Neutrophil (primary cell): ENCODE results near the gene APOO.

Experiments used
- H3K27ac ChIP-seq: fragments of 200-600 bp; sonication (generic); 2 replicates; pipeline ENCODE4 v1.5.1; 2016; ENCODE audit warnings: mild to moderate bottlenecking, moderate library complexity
- H3K27me3 ChIP-seq: fragments of 200-600 bp; sonication (generic); 2 replicates; pipeline ENCODE4 v1.6.0; 2016; ENCODE audit warnings: mild to moderate bottlenecking
- H3K36me3 ChIP-seq: fragments of 200-600 bp; sonication (generic); 2 replicates; pipeline ENCODE4 v1.5.1; 2017
- H3K4me1 ChIP-seq, 2 experiments: fragments of 200-600 bp in 1 of 2; sonication (generic) in 1 of 2; 1 replicate in 1 of 2; 2 replicates in 1 of 2; pipeline versions ENCODE4 v1.5.1 to v1.6.1; 2013 to 2016; ENCODE audit warnings: low read depth in 1 of 2, low read length in 1 of 2, mild to moderate bottlenecking in 1 of 2, moderate library complexity in 1 of 2; ENCODE audit not compliant: control insufficient read depth in 1 of 2, insufficient read depth in 1 of 2
- H3K4me3 ChIP-seq, 2 experiments: fragments of 200-600 bp in 1 of 2; sonication (generic) in 1 of 2; 1 replicate in 1 of 2; 2 replicates in 1 of 2; pipeline ENCODE4 v1.5.1; 2013 to 2016; ENCODE audit warnings: low read depth in 1 of 2, low read length in 1 of 2, mild to moderate bottlenecking in 1 of 2, moderate library complexity in 1 of 2
- H3K9me3 ChIP-seq: fragments of 200-600 bp; sonication (generic); 2 replicates; pipeline ENCODE4 v1.5.1; 2016
- CTCF ChIP-seq: fragments of 200-600 bp; sonication (generic); IDR thresholded peaks from 2 replicates; pipeline ENCODE4 v1.5.1; 2016; ENCODE audit warnings: antibody characterized with exemption

The APOO gene

DNA sequence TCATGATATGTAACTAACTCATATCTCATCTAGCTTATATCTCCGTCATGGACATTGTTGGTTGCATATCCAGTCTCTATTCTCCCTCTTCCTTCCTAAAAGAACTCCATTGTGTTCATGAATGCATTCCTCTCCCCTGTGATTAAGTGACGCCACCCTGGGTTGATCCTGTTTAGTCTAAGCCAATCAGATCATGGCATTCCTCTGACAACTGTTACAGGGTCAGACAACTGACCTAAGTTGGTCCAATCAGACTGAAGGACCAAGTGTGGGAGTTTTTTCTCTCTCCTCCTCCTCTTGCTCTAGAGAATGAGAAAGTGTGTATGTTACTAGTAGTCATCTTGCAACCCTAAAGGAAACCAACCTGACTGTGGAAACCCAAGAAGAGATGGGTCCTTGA lies 3.6 kb downstream of the APOO start:
- no peak for TF ChIP-seq CTCF
- Histone ChIP-seq H3K27ac (no peak overlapping the region), H3K9me3 (no peaks in the 10 kb centered on the region), H3K4me3 (no peak overlapping the region), H3K36me3 (no peaks in the 10 kb centered on the region), H3K4me1 (peaks cover 41 to 42% of the 10 kb centered on the region in 2 experiments), H3K27me3 (no peaks in the 10 kb centered on the region)

DNA sequence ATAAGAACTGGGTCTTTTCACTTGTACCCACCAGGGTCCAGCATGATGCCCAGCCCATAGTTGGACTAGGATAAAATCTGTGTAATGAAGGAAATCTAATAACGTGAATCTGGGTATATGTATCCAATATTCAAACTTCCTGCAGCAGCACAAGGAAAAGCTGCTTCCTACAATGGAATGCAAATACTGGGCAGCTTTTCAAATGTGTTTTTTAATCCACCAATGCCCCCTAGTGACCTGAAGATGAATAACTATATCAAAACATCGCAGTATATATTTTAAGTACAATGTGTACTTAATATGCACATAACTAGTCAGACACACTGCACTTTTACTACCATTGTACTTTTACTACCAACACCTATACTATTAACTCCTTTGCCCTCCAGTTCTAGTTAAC lies 5.3 kb downstream of the APOO start:
- no peaks in the 10 kb centered on the region for H3K9me3 ChIP-seq
- peak overlapping the region; percentile 96 for H3K27ac ChIP-seq
- no peaks in the 10 kb centered on the region for H3K36me3 ChIP-seq
- H3K4me1 ChIP-seq, result peaks cover 33 to 34% of the 10 kb centered on the region in 2 experiments
- peak; percentile 58 for TF ChIP-seq CTCF
- no peak overlapping the region for H3K4me3 ChIP-seq
- H3K27me3 ChIP-seq, result no peaks in the 10 kb centered on the region

GRCh38 chrX:23901805-23902204 lies 5.9 kb downstream of the APOO start:
- Histone ChIP-seq H3K27ac (peak overlapping the region; percentile 96), H3K9me3 (no peaks in the 10 kb centered on the region), H3K27me3 (no peaks in the 10 kb centered on the region), H3K4me1 (peaks cover 28 to 29% of the 10 kb centered on the region in 2 experiments), H3K4me3 (peak overlapping the region; percentile 4 to 21), H3K36me3 (no peaks in the 10 kb centered on the region)
- TF ChIP-seq CTCF, result no peak

GRCh38 chrX:23901060-23901459 lies 6.7 kb downstream of the APOO start:
- TF ChIP-seq CTCF, result peak; percentile 44
- Histone ChIP-seq H3K9me3 (no peaks in the 10 kb centered on the region), H3K27me3 (no peaks in the 10 kb centered on the region), H3K4me3 (peak overlapping the region; percentile 6 to 21), H3K4me1 (peaks cover 28% of the 10 kb centered on the region in 2 experiments), H3K27ac (peak overlapping the region; percentile 96), H3K36me3 (no peaks in the 10 kb centered on the region)

DNA sequence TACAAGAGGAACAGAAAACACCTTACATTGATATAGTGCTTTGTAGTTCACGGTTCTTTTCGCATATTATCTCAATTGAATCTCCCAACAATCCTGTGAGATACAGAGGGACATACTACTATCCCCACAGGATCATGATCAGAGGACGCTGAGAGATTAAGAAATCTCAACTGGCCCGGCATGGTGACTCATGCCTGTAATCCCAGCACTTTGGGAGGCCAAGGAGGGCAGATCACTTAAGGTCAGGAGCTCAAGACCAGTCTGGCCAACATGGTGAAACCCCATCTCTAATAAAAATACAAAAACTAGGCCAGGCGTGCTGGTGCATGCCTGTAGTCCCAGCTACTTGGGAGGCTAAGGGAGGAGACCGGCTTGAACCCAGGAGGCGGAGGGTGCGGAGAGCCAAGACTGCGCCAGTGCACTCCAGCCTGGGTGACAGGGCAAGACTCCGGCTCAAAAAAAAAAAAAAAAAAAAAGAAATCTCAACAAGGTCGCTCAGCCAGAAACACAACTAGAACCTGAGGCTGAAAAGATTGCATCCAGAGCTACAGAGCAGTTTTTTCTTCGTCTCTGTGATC lies 7.4 kb downstream of the APOO start:
- Histone ChIP-seq H3K27ac (peak overlapping the region; percentile 96), H3K9me3 (no peaks in the 10 kb centered on the region), H3K36me3 (no peaks in the 10 kb centered on the region), H3K27me3 (no peaks in the 10 kb centered on the region), H3K4me1 (peaks cover 28% of the 10 kb centered on the region in 2 experiments), H3K4me3 (no peak overlapping the region)
- TF ChIP-seq CTCF, result no peak
